ENCODE measurements around the gene WBP2. TPM values are rescaled to one million over a fixed set of nuclear protein-coding genes. Genes with fewer than 3 reads are reported as not detected.

Gene WBP2
- total and polyA plus RNA-seq, 2 of the 8 experiments (the other 6 are each of a cell fraction or from before 2014, with no cell fraction given): 48.2 to 71.2 TPM

- Histone ChIP-seq H4K91ac (replicated peaks; ENCODE audit: insufficient read length, low read length) (no peak overlapping the region), H2BK120ac (replicated peaks; ENCODE audit: low read depth, low read length) (no peak overlapping the region), H3K79me2 (ENCODE audit: control insufficient read depth in 1 of 2, insufficient read depth in 2 of 2, low read length in 2 of 2) (no peaks in the 10 kb centered on the region), H3K56ac (replicated peaks; ENCODE audit: insufficient read length, low read depth, low read length) (no peak overlapping the region), H3K23me2 (ENCODE audit: low read depth, low read length) (no peaks in the 10 kb centered on the region), H4K20me1 (replicated peaks in 1 of 2; ENCODE audit: control insufficient read depth in 1 of 2, insufficient read depth in 2 of 2, low read length in 2 of 2) (peaks cover 1 to 3% of the 10 kb centered on the region in 2 experiments), H2BK5ac (ENCODE audit: low read depth, low read length) (no peak overlapping the region), H3K18ac (ENCODE audit: extremely low read depth, low read length) (no peak overlapping the region), H2BK15ac (ENCODE audit: low read length) (no peak overlapping the region), H2AFZ (ENCODE audit: low read length) (no peak overlapping the region), H3K4me1 (replicated peaks in 1 of 4; ENCODE audit: control insufficient read depth in 3 of 4, insufficient read depth in 4 of 4, low read length in 3 of 4) (no peaks in the 10 kb centered on the region), H4K8ac (ENCODE audit: extremely low read depth, insufficient read depth, low read length) (no peak overlapping the region), H3K4me3 (ENCODE audit: extremely low read depth in 1 of 4, insufficient read depth in 2 of 4, low read depth in 3 of 4, low read length in 4 of 4) (no peak overlapping the region), H3K4ac (replicated peaks; ENCODE audit: insufficient read length, low read depth, low read length) (no peak overlapping the region), H3K23ac (ENCODE audit: insufficient read length) (no peak overlapping the region), H2BK12ac (ENCODE audit: low read depth, low read length) (no peak overlapping the region), H3K4me2 (ENCODE audit: insufficient read depth in 1 of 2, low read depth in 2 of 2, low read length in 2 of 2) (no peak overlapping the region), H2BK20ac (ENCODE audit: low read length) (no peak overlapping the region), H3K79me1 (ENCODE audit: low read depth, low read length) (no peaks in the 10 kb centered on the region), H3K36me3 (ENCODE audit: control insufficient read depth in 2 of 4, insufficient read depth in 4 of 4, low read length in 3 of 4) (peaks cover 0 to 2% (median 0%) of the 10 kb centered on the region in 4 experiments; a peak in 3 of 8 replicates), H2AK5ac (ENCODE audit: low read depth, low read length) (no peak overlapping the region), H4K5ac (ENCODE audit: insufficient read length, low read depth, low read length) (no peak overlapping the region), H3K9ac (replicated peaks in 1 of 4; ENCODE audit: extremely low read depth in 1 of 4, low read depth in 3 of 4, low read length in 3 of 4) (no peak overlapping the region), H3K27me3 (replicated peaks in 1 of 4; ENCODE audit: control insufficient read depth in 3 of 4, extremely low read depth in 1 of 4, insufficient read depth in 3 of 4, low read length in 3 of 4) (no peaks in the 10 kb centered on the region), H3K9me3 (ENCODE audit: insufficient read depth in 2 of 2, low read depth in 1 of 2, low read length in 1 of 2) (no peaks in the 10 kb centered on the region), H3K27ac (ENCODE audit: low read depth, low read length) (no peak overlapping the region), H3K14ac (ENCODE audit: insufficient read length) (no peak overlapping the region)
- TF ChIP-seq CTCF (IDR thresholded peaks at IDR 0.05; ENCODE audit: control extremely low read depth in 1 of 3, insufficient read depth in 1 of 3, low read depth in 1 of 3, low read length in 3 of 3): no peak
- no peak for TF ChIP-seq KDM4A (IDR thresholded peaks at IDR 0.05; ENCODE audit: low read depth, low read length, severe bottlenecking)
- TF ChIP-seq SIX5 (IDR thresholded peaks at IDR 0.05; ENCODE audit: low read depth, low read length): no peak
- TF ChIP-seq SAP30 (IDR thresholded peaks at IDR 0.05; ENCODE audit: insufficient read depth, insufficient replicate concordance, low read length): no peak
- TF ChIP-seq SP2 (IDR thresholded peaks at IDR 0.05; ENCODE audit: low read length): no peak
- no peak for TF ChIP-seq TAF7 (optimal IDR thresholded peaks at IDR 0.05; ENCODE audit: borderline replicate concordance, low read depth, low read length)
- no peak for TF ChIP-seq CHD1 (IDR thresholded peaks at IDR 0.05; ENCODE audit: low read depth, low read length)
- no peak for TF ChIP-seq BCL11A (IDR thresholded peaks at IDR 0.05; ENCODE audit: low read depth in 2 of 2, low read length in 2 of 2)
- 93% methylated on average over 8 of the region's 8 CpGs; no CpG with 5 or more reads in 1 of the 2 experiments for WGBS, 2 experiments (ENCODE audit: extremely low coverage in 1 of 2, insufficient coverage in 1 of 2, insufficient read length in 1 of 2, insufficient replicate concordance in 2 of 2, low coverage in 1 of 2, low lambda C conversion rate in 2 of 2, missing lambda C conversion rate in 1 of 2)
- CTCF ChIA-PET (ENCODE audit: partially characterized antibody): interaction anchor here (0.6 to 2.1 kb wide), 5 partner anchors 9 to 488 kb away, joined by 3 to 7 read pairs (median 3); no protein-coding TSS in a partner anchor
- FAIRE-seq (no peak), DNase-seq (ENCODE audit: low read depth in 1 of 2, low spot score in 2 of 2) (no peak)
- POLR2A ChIA-PET (ENCODE audit: partially characterized antibody): interaction anchor here (3.3 to 6.3 kb wide), 2 partner anchors 13 to 19 kb away, joined by 9 to 40 read pairs; partner anchors contain the start of genes MRPL38 and TRIM65
Observed at GRCh38 chr17:75885431-75885830, 30.3 kb upstream of the WBP2 start.
